Stimulated activated CD4-positive, alpha-beta T cell treated with anti-CD3 and anti-CD28 coated beads, Interleukin-2, amount 100 ng/mL, for 24 hours (primary cell): ENCODE data around the gene NUDT13.
"Not testable (repeated sequence)": the region's sequence is repeated elsewhere in the genome, so short reads cannot be mapped to it uniquely, and the experiment has no call there.

Experiments
- DNase-seq, 2 donors: peaks; one replicate each; pipeline ENCODE4 v3.0.0-alpha.2; 2020

The NUDT13 gene

DNA sequence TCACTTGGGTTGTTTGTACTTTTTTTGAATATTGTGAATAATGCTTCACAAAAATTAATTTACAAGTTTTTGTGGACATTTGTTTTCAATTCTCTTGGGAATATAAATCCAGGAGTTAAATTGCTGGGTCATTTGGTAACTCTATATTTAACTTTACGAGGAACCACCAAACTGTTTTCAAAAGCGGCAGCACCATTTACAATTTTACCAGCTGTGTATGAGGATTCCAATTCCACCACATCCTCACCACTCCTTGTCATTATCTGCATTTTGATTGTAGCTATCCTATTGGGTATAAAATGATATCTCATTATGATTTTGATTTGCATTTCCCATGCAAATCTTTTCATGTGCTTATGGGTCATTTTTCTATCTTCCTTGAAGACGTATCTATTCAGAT is 4.0 kb upstream of the NUDT13 start:
- DNase-seq, result no peak

DNA sequence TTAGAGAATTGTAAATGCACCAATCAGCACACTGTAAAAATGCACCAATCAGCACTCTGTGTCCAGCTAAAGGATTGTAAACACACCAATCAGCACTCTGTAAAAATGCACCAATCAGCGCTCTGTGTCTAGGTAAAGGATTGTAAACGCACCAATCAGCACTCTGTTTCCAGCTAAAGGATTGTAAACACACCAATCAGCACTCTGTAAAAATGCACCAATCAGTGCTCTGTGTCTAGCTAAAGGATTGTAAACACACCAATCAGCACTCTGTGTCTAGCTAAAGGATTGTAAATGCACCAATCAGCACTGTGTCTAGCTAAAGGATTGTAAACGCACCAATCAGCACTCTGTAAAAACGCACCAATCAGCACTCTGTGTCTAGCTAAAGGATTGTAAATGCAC is 1.0 kb upstream of the NUDT13 start:
- not testable (repeated sequence) for DNase-seq

DNA sequence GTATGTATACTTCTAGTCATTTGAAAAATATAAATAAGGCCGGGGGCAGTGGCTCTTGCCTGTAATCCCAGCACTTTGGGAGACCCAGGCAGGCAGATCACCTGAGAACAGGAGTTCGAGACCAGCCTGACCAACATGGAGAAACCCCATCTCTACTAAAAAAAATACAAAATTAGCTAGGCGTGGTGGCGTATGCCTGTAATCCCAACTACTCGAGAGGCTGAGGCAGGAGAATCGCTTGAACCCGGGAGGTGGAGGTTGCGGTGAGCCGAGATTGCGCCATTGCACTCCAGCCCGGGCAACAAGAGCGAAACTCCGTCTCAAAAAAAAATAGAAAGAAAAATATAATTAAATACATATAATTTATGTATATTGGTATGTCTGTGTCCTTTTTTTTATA is 1.8 kb downstream of the NUDT13 start:
- DNase-seq, result not testable (repeated sequence)

DNA sequence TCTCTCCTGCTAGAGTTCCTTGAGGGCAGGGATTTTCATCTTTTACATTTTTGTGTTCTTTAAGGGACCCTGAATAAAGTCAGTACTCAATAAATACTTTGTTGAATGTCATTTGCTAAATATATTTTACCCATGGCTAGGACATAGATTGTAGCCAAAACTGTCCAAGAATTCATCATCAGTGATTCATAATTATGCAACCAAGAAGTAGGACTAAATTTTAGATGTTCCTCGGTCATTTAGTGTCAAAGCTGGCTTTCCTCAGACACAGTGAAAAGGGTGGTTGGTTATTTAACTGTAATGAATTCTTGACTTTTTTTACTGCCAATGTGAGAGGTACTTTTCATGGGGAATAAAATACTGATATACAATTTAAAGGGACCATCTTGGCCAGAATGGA is 3.3 kb downstream of the NUDT13 start:
- no peak for DNase-seq

DNA sequence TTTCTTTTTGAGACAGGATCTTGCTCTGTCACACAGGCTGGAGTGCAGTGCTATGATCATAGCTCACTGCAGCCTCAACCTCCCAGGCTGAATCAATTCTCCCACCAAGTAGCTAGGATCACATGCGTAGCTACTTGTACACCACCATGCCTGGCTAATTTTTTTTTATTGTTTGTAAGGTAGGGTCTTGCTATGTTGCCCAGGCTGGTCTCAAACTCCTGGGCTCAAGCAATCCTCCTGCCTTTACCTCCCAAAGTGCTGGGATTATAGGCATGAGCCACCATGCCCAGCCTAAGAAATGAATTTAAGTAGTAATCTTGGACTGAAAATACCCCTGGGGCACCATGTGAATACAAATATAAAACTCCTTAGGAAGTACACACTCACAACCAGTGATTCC is 5.8 kb downstream of the NUDT13 start:
- no peak for DNase-seq

DNA sequence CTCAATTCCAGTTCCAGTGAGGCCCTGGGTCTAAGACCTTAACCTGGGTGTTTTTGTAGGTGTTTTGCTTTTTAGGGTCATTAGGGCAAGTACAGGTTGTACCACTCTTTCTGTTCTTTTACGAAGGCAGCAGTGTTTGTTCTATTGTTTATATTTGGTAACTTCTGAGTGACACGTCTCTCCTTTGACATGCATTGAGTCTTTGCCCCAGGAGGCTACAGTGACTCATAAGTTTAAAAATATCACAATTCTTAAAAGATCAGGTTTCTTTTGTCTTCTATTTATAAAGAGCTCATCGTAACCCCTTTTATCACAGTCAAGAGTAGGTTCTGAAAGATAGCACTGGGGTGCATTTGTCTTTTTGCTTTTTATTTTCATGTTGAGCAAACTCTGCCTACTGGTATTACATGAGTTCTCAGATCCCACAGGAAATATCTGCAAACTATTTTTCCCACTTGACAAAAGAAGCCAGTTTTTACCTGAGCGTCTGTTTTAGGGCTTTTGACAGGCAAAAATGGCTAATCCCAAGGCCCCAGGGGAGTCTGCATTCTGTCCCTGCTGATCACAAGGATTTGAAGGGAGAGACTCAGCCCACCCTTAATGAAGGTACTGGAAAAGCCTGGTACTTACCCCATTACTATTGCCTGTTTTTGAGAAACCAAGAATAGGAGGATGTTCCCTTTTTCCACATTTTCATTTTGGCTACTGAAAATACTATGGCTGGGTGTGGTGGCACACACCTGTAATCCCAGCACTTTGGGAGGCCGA is 7.9 kb downstream of the NUDT13 start:
- DNase-seq, result no peak

DNA sequence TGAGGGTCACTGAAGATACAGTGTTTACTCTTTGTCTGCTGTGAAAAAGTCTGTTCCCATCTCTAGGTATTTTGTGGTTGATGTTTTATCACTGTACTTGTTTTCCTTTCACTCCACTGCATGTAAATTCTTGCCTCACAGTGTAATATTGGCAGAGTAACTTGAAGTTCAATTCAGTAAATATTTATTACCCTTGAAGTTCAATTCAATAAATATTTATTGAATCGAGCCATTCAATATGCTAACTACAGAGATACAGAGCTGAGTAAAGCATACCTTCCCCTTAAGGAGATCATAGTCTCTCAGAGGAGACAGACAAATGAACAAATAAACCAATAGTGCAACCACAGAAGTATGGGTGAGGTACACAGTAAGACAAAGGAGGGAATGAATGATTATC is 9.2 kb downstream of the NUDT13 start:
- no peak for DNase-seq

DNA sequence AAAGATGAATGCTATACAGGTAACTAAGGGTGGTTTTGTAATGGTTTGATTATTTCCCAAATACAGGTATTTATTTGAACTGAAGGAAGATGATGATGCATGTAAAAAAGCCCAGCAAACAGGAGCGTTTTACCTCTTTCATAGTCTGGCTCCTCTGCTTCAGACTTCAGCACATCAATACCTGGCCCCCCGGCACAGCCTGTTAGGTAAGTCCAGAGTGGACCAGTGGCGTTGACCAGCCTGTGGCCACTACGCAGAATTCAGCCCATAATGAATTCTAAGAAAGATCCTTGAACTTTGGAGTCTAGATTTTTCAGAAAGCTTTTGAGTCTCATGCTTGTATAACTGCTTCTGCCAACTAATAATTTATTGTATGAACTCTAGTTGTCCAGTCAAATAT is 9.7 kb downstream of the NUDT13 start:
- DNase-seq, result no peak

DNA sequence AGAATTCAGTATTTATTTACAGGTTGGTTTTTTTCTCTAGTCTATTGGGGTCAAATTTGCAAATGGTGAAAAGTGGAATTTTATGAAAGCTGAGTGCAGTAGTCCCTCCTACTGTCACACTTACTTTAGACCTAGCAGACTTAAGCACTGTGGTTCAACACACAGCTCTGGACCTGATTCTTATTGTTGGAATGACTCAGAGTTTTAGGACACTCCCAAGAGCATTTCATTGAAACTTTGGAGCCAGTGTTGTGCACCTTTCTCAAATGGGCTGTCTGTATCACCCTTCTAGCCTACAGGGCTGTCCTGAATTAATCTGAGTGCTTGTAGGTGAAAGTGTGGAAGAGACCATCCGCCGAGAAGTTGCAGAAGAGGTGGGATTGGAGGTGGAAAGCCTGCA is 16.1 kb downstream of the NUDT13 start:
- DNase-seq, result no peak

DNA sequence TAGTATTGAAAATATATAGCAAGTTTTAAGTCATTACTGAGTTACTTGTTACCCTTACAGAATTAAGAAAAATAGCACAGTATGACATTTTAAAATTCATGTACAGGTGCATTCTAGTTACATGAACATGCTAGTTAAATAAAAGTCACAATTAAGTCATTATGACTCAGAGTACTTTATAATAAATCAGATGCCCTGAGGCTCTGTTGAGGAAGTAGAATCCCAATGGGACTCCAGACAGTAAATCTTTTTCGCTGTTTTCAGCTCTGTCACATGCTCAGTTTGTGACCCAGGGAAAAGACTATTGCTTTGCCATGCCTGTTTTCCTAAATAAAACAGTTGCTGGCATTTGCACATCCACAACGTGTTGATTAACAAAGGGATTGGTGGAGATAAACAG is 21.0 kb downstream of the NUDT13 start:
- no peak for DNase-seq

DNA sequence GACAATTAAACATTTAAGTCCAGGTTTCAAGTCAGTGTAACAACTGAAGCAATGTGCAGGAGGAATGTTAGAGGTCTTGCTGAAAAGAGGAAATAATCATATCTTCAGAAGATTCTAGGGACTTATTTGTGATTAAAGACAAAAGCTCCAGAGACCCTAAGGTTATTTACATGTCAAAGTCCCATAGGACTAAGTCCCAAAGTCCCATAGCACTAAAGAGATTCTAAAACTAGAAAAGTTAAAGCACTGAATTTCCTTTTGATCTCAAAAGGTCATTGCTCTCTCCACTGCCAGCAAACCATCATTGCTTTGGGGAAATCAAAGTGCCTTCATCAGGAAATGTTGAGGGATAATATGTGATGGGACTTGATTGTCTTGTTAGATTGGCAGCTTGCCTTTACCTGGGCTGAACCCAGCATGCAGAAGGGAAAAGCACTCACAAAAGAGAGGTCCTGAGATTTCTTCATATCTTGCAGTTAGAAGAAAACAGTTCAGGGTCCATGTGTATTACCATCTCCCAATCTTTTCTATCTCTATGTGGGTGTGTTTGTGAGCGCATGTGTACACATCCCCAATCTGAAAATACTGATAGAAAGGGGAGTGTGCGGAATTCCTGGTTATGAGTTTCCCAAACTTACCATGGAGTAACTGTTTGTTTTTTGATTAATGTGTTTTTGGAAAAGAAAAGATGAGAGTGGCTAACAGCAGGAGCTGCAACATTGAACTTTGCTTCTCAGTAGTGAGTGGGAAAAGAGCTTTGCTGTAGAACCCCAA is 21.8 kb downstream of the NUDT13 start:
- no peak for DNase-seq

DNA sequence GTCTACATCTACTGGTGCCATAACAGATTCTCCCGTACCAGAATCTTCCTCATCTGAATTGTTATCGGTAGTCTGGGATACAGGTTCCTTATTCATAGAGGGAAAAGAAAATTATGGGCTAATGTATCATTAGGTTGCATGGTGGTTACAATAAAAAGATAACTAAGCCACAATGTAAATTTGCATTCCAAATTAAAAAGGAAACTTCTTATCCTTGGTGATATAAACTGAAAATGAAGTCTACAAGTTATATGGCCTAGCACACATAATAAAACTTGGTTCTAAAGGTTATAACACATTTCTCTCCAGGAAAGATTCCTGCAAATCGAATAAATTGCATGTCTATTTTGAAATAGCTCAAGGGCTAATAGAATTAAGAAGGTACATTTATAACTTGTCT is 24.5 kb downstream of the NUDT13 start:
- DNase-seq, result no peak

DNA sequence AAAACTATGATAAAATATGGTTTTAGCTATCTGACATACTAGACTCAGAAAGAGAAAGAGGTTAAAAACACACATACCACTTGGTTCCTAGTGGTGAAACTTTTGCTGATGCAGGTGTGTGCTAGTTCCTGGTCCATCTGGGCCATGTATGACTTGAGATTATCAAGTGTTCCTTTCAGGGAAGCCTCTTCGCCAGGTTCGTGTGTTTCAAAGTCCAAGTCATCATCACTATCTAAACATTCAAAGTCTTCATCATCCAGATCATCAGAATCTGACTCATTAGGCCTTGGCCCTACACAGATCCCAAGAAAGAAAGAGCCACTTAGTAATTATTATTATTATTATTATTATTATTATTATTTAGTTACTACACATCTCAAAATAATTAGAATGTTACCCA is 26.4 kb downstream of the NUDT13 start:
- no peak for DNase-seq

DNA sequence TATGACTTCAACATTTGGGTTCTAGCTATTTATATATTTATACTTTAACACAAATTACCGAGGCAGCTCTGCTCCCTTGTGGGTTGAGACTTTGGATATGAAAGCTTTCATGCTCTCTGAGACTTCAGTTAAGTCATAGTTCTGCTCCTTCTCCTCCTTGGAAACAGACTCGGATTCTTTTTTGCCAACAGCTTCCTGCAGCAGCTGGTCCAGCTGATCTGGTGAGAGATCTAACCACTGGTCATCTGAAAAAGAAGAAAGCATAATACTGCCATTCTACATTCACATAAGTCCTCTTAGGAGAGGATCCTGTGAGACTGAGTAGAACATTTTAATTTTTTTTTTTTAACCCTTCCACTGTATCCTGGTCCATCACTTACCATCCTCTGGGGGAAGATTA is 29.0 kb downstream of the NUDT13 start:
- no peak for DNase-seq

DNA sequence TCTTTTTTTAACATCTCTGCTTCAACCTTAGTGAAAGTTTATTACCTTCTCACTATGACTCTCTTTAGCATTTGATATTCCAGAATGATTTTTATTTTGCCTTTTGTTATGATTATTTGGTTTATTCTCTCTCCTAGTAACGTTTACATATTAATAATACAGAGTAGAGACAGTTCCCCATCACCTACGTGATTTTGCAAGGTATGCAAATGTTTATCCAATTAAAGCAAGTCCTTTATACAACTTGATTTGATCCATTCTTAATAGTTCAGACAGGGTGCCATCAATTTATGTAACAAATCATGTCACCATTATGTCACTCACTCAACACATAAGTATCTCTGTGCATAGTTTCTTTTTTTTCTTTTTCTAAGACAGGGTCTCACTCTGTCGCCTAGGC is 31.3 kb downstream of the NUDT13 start:
- no peak for DNase-seq

DNA sequence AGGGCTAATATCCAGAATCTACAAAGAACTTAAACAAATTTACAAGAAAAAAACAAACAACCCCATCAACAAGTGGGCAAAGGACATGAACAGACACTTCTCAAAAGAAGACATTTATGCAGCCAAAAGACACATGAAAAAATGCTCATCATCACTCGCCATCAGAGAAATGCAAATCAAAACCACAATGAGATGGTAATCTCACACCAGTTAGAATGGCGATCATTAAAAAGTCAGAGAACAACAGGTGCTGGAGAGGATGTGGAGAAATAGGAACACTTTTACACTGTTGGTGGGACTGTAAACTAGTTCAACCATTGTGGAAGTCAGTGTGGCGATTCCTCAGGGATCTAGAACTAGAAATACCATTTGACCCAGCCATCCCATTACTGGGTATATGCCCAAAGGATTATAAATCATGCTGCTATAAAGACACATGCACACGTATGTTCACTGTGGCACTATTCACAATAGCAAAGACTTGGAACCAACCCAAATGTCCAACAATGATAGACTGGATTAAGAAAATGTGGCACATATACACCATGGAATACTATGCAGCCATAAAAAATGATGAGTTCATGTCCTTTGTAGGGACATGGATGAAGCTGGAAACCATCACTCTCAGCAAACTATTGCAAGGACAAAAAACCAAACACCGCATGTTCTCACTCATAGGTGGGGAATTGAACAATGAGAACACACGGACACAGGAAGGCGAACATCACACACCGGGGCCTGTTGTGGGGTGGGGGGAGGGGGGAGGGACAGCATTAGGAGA is 40.6 kb downstream of the NUDT13 start:
- DNase-seq, result not testable (repeated sequence)

DNA sequence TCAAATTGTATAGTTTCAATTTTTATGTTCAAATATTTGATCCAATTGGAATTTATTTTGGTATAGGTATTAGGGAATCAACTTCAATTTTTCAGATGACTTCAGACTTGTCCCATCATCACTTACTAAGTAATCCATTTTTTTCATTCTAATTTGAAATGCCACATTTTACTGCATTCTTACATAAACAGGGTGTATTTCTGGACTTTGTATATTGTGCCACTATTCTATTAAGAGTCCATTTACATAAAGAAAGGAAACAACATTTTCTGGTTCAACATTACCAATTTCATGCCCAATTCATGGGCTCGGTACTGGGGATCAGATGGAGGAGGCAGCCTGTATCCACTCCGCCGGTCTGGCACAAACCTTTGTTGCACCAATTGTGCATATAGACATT is 41.8 kb downstream of the NUDT13 start:
- no peak for DNase-seq

DNA sequence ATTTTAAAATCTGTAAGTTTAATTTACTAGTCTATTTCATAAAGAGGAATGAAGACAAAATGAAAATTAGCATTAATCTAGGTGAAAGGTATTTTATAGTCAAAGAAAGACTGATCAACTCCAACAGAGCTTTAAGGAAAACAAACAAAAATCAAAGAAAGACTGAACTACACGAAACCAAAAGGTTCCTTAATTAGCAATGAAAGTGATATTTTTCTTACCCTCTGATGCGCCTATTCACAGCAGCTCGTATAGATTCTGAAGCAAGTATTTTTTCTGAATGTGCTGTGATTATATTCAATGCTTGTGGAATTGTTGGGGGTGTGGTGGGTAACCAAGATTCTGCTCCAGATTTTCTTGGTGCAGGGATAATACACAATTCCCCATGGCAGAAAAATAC is 45.8 kb downstream of the NUDT13 start:
- no peak for DNase-seq

DNA sequence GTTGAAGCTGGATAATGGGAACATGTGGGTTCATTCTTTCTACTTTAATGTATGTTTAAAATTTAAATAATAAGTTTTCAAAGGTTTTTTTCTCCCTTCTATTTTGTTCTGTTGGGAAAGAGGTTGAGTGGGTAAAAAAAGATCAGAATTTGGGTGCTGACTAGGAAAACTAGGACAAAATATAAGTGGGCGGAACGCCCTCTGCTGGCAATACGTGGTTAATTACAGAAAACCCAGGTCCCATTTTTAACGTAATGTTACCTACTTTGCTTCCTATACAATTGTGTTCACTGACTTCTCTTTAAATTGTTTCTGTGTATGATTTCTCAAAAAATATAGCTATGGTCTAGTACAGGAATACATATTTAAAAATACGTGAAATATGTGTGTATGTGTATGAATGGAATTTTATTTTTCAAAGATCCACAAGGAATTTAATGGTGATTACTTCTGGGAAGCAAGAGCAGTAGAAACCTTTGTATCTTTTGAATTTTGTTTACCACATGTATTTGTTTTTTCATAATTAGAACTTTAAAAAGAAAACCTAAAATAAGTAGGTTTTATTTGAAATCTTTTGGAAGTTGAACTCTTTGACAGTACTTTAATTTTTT is 48.9 kb downstream of the NUDT13 start:
- peak; percentile 57 to 68 for DNase-seq

DNA sequence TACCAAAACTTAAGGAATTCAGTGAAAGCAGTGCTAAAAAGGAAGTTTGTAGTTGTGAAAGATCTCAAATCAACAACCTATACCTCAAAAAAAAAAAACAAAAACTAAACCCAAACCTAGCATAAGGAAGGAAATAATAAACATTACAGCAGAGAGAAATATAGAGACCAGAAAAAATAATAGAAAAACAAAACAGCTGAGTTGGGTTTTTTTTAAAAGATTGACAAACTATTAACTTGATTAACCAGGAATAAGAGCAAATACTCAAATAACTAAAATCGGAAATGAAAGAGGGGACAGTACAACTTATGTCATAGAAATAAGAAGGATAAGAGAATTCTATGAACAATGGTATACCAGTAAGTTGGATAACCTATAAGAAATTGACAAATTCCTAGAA is 50.8 kb downstream of the NUDT13 start:
- DNase-seq, result no peak

DNA sequence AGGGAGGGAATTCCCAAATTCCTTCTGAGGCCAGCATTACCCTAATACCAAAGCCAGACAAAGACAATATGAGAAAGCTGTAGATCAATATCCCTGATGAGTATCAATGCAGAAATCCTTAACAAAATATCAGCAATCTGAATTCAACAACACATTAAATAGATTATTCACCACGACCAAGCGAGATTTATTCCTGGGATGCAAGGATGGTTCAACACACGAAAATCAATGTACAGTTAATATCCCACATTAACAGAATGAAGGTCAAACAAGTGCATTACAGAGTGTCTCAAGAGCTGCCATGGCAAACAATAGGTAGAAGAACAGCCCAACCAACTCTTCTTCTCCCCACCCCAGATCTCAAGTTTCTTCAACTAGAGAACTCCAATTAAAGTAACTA is 51.4 kb downstream of the NUDT13 start:
- no peak for DNase-seq

DNA sequence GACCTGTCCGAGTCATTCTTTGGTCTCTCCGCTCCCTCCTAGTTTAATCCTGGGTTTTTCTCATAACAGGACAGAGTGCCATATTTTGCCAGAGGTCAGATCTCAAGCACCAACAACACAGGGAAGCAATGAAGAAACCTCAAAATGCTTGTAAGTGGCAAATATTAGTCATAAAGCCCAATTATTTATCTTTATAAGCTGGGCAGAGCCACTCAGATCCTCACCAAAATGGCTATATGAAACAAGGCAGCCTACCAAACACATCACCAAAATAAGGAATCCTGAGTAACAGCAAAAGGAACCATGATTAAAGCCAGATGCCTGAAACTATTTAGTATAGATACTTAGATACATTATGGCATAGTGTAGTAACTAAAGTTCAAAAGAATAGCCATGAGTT is 52.8 kb downstream of the NUDT13 start:
- no peak for DNase-seq

DNA sequence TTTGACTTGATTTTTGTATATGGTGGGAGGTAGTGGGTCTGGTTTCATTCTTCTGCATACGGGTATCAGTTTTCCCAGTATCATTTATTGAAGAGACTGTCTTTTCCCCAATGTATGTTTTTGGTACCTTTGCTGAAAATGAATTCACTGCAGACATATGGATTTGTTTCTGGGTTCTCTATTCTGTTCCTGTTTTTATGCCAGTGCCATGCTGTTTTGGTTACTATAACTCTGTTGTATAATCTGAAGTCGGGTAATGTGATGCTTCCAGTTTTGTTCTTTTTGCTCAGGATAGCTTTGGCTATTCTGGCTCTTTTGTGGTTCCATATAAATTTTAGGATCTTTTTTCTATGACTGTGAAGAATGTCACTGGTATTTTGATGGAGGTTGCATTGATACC is 56.7 kb downstream of the NUDT13 start:
- no peak for DNase-seq

DNA sequence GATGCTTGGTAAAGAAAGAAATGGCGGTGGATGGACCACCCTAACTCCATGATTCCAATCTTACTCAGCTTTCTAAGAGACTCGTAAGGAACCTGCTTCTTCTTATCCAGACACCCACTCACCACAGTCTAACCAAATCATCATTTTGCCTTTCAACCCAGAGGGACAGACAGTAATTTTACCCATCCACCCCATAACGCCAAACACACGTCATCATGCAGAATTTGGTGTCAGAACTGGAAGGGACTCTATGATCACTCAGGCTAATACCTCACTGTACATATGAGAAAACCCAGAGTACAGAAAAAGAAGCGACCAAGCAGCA is 57.2 kb downstream of the NUDT13 start:
- DNase-seq, result peak in 1 of 2 donors; percentile 25
